HL-60/S4 (cell line): ENCODE results near the gene RHBDD2.
"Not testable (repeated sequence)": the region's sequence is repeated elsewhere in the genome, so short reads cannot be mapped to it uniquely, and the experiment has no call there.

Experiments used
- in situ Hi-C: fragments of 300-500 bp; cut with MboI; formaldehyde crosslinking; loops from 2 replicates; pipeline ENCODE4 v1.14.3; 2022; ENCODE audit warnings: low sequenced_read_pairs

The RHBDD2 gene

DNA sequence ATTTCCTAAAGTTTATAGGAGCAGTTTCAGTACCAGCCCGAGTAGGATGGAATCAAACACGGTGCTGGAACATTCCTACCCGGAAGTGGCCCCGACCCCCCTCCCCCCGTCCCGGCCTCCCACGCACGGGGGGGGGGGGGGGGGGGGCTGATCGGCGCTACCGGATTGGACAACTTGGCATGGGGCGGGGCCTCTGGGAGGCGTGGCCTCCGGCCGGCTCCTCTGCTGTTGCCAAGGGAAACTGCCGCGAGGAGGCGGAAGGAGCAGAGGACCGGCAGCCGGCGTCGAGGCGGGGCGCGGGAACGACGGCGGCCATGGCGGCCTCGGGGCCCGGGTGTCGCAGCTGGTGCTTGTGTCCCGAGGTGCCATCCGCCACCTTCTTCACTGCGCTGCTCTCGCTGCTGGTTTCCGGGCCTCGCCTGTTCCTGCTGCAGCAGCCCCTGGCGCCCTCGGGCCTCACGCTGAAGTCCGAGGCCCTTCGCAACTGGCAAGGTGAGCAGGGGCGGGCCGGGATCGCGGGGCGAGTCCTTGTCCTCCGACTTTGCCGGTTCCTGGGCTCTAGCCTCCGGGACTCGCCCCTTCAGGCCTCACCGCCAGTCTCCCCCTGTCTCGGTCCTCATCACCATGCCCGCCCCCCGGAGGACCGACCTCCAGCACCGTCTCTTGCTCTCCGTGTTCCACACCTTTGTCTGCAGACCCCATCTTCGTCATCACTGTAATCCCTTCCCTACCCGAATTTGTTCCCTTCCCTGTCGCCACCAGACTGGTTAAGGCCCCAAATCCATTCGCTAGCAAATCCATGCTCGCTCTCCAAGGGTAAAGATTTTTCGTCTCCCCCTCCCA is at the start of gene RHBDD2:
Gene RHBDD2 (plus strand): TSS at position 266 of the 843 bp plus-strand sequence. CDS start 49 bp downstream, at position 315.
- in situ Hi-C loops = no loop called here

DNA sequence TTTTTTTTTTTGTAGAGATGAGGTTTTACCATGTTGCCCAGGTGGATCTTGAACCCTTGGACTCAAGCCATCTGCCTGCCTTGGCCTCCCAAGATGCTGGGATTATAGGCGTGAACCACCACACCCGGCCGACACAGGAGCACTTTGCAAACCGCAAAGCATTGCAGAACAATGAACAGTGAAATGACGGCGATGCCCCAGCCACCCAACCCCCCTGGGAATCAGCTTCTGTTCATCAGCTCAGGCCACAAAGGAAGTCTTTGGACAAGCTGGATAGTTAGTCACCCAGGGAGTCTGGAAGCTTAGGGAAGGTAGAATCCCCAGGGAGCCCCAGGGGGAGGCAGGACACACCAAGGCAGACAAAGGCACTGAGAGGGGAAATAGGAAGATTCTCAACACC is 49.2 kb upstream of the RHBDD2 start:
- in situ Hi-C loops = not testable (repeated sequence)

DNA sequence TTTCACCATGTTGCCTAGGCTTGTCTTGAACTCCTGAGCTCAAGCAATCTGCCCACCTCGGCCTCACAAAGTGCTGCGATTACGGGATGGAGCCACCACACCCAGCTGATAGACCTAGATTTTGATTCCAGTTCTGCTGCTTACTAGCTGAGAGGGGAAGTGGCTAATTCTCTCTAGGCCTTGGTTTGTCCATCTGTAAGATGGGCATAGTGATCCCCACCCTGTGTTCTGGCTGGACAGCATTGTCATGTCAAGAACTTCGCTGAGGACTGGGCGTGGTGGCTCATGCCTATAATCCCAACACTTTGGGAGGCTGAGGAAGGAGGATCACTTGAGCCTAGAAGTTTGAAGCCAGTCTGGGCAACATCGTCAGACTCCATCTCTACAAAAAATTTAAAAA is 47.9 kb upstream of the RHBDD2 start:
- in situ Hi-C loops = no loop called here

DNA sequence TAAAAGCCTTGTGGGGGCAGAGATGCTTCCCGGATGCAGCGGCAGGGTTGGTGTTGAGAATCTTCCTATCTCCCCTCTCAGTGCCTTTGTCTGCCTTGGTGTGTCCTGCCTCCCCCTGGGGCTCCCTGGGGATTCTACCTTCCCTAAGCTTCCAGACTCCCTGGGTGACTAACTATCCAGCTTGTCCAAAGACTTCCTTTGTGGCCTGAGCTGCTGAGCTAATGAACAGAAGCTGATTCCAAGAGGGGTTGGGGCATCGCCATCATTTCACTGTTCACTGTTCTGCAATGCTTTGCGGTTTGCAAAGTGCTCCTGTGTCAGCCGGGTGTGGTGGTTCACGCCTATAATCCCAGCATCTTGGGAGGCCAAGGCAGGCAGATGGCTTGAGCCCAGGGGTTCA is 45.2 kb upstream of the RHBDD2 start:
- in situ Hi-C loops = not testable (repeated sequence)

DNA sequence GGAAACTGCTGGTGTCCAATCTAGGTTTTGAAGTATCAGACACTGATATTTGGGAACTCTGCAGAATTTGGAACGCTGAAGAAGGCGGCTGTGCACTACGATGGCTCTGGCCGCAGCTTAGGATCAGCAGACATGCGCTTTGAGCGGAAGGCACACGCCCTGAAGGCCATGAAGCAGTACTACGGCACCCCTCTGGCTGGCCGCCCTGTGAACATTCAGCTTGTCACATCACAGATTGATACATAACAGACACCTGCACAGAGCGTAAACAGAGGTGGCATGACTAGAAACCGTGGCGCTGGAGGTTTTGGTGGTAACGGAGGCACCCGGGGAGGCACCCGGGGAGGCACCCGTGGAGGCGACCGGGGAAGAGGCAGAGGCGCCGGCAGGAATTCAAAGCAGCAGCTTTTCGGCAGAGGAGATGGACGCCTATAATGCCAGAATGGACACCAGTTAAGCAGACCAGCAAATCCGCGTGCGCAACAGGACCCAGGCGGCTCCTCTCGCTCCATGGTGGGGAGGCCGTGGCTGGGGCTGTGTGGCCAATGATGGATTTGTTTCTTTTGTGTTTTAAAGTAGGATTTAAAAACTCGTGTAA is 43.0 kb upstream of the RHBDD2 start:
- in situ Hi-C loops = no loop called here

DNA sequence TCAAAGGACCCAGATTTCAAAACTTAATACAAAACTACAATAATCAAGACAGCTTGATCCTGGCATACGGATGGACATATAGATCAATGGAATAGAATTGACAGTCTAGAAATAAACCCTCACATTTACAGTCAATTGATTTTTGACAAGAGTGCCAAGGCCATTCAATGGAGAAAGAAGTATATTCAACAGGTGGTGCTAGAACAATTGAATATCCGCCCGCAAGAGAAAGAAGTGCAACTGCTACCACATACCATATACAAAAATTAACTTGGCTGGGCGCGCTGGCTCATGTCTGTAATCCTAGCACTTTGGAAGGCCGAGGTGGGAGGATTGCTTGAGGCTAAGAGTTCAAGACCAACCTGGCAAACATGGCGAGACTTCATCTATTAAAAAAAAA is 42.0 kb upstream of the RHBDD2 start:
- in situ Hi-C loops = no loop called here

DNA sequence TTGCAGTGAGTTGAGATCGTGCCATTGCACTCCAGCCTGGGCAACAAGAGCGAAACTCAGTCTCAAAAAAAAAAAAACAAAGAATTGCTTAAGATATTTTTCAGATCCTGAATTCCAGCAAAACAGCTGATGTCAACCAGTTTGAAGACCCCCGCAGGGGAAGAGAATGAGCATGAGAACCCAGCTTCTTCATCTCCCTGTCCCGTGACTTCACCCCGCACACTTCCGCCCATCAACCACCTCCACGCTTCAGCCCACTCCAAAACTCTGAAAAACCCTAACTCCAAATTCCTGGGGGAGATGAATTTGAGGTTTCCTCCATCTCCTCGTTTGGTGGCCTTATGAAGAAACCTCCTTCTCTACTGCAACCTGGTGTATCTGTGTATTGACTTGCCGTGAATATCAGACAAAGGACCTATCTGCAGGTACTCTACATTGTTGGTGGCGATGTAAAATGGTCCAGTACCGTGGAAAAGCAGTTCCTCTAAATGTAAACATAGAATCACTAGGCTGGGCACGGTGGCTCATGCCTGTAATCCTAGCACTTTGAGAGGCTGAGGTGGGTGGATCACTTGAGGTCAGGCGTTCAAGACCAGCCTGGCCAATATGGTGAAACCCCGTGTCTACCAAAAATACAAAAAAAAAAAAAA is 40.4 kb upstream of the RHBDD2 start:
- in situ Hi-C loops = not testable (repeated sequence)

DNA sequence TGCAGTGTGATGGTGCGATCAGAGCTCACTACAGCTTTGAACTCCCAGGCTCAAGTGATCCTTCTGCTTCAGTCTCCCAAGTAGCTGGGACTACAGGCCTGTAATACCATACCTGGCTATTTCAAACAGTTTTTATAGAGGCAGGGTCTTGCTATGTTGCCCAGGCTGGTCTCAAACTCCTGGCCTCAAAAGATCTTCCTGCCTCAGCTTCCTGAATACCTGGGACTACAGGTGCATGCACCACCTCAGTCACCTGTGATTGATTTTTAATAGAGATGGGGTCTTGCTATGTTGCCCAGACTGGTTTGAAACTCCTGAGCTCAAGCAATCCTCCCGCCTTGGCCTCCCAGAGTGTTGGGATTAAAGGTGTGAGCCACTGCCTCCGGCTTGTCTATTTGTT is 38.8 kb upstream of the RHBDD2 start:
- in situ Hi-C loops = no loop called here

DNA sequence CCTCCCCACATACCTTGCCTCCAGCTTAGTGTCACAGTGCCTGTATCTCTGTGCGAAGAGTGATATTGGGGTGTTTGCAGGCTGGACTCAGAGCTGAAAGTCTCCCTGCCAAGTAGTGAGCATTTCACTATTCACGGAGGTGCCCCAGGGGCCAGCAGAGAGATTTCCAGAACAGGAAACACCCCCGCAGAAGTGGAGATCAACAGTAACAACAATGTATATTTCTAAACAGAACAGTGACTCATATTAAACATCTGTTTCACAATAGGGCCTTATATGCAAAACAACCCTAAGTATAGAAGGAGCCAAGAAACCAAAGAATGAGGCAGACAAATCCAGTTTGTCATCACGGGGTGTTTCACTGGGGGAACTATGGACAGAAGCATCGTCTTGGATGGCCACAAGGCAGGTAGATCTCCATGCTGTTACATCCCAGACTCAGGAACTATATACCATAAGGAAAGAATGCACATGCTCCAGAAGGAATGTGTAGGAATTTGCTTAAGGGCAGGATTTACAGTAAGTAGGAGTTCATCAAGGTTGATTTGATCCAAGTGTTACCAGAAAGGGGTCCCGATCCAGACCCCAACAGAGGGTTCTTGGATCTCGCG is 35.9 kb upstream of the RHBDD2 start:
- in situ Hi-C loops = no loop called here

DNA sequence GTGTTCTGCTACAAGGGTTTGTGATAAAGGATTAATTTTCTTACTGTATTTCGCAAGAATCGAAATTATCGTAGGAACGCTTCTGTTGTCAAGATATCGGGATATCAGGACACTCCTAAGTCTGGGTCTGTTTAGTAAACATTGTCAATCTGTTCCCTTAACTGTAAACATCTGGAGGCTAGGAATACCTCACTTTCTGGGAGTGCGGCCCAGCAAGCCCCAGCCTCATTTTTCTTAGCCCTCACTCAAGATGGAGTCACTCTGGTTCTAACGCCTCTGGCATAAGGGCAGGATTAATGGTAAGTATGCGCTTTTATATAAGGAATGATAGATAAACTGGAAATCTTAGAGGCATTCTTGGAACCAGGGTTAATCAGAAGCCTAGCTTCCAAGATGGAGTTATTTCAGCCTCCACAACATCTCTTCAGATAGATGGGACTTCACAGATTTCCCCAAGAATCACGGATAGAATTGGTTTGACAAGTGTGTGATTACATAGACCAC is 35.2 kb upstream of the RHBDD2 start:
- in situ Hi-C loops = no loop called here

DNA sequence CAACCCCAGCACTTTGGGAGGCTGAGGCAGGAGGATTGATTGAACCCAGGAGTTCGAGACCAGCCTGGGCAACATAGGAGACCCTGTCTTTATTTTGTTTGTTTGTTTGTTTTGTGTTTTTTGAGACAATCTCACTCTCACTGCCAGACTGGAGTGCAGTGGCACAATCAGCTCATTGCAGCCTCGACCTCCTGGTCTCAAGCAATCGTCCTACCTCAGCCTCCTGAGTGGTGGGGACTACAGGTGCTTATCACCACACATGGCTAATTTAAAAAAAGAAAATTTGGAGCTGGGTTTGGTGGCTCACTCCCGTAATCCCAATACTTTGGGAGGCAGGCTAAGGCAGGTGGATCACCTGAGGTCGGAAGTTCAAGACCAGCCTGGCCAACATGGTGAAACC is 34.7 kb upstream of the RHBDD2 start:
- in situ Hi-C loops = no loop called here

DNA sequence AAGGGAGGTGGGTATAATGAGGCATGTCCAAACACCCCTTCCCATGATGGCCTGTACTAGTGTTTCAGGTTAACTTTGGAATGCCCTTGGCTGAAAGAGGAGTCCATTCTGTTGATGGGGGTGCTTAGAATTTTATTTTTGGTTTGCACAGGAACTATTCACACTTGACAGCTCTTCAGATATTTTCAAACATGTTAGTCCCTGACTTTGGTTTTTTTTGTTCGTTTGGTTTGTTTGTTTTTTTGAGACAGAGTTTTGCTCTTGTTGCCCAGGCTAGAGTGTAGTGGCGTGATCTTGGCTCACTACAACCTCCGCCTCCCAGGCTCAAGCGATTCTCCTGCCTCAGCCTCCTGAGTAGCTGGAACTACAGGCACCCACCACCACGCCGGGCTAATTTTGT is 33.7 kb upstream of the RHBDD2 start:
- in situ Hi-C loops = not testable (repeated sequence)

DNA sequence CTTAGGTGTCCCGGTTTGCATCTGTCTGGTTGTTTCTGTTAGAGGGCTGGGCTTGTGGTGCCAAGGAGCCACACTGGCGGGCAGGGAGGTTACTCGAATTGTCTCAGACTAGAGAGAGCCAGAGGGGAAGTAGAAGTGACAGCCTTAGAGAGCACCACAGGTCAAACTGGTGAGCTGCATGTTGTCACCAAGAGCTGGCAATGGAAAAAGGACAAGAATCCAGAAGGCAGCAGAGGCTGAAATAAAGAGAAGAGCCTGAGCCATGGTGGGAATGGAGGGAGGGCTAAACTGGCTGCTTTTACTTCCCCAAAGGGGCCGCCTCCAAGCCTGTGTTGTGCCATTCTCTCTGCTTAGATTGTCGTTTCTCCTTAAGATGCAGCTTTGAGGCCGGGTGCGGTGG is 31.1 kb upstream of the RHBDD2 start:
- in situ Hi-C loops = no loop called here

DNA sequence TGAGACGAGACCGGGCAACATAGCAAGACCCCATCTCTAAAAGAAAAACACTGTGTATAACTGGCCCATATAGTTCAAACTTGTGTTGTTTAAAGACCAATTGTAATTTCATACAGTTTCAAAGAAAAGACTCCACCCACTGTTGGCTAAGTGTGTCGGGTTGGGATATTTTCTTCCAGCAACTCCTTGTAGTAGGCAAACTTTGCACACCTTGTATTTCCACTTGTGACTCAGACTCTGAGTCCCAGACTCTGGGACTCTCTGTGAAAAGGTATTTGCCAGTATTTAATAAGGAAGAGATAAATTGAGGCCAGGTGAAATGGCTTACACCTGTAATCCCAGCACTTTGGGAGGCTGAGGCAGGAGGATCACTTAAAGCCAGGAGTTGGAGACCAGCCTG is 29.3 kb upstream of the RHBDD2 start:
- in situ Hi-C loops = no loop called here

DNA sequence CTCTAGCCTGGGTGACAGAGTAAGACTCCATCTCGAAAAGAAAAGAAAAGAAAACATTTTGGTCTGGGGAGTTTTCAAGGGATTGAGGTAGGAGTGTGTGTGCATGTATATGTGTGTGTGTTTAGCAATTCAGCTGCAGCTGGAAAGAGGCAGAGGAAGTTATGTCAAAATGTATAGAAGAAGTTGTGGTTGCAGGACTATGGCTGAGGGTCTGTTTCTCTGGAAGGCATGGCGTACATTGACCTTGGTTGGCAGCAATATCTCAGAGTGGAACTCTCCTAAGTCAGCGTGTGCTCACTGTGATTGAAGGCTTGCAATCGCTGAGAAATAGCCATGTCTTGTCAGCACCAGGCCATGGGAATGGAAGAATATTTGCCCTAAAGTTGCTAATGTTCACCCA is 28.6 kb upstream of the RHBDD2 start:
- in situ Hi-C loops = loop anchor here (25.0 kb wide), 1 partner anchor 462 kb away; the partner anchor contains the start of gene HSPB1

DNA sequence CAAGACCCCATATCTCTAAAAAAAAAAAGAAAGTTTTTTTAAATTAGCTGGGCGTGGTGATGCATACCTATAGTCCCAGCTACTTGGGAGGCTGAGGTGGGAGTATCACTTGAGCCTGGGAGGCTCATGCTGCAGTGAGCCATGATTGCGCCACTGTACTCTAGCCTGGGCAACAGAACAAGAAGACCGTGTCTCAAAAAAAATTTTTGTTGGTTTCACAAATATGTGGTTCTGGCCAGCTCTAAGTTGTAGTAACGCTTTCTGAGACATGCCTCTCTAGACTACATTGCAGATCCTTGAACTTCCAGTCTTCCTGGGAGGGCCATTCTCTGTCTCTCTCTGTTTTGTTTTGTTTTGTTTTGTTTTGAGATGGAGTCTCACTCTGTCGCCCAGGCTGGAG is 24.6 kb upstream of the RHBDD2 start:
- in situ Hi-C loops = loop anchor here (25.0 kb wide), 1 partner anchor 458 kb away; the partner anchor contains the start of gene HSPB1

DNA sequence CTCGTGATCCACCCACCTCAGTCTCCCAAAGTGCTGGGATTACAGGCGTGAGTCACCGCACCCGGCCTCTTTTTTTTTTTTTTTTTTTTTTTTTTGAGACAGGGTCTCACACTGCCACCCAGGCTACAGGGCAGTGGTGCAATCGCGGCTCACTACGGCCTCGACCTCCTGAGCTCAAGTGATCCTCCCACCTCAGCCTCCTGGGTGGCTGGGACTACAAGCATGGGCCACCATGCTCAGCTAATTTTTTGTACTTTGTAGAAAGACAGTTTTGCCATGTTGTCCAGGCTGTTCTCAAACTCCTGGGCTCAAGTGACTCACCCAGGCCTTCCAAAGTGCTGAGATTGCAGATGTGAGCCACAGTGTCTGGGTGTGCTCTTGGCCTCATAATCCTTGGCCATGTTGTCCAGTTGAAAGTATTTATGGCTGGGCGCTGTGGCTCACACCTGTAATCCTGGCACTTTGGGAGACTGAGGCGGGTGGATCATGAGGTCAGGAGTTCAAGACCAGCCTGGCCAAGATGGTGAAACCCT is 24.0 kb upstream of the RHBDD2 start:
- in situ Hi-C loops = loop anchor here (5.0 to 25.0 kb wide), 2 partner anchors 167 to 457 kb away; partner anchors contain the start of gene HSPB1

DNA sequence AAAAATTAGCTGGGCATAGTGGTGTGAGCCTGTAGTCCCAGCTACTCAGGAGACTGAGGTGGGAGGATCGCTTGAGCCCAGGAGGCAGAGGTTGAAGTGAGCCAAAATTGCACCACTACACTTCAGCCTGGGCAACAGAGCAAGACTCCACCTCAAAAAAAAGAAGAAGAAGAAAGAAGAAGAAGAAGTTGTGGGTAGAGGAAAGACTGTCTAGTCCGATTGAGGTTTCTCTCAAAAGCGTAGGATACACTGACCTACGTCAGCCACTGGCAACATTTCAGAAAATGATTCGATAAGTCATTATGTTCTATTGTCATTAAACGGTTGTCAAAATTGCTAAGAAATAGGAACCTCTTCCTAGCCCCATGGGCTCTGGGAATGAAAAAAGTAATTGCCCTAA is 22.3 kb upstream of the RHBDD2 start:
- in situ Hi-C loops = loop anchor here (5.0 to 25.0 kb wide), 2 partner anchors 166 to 456 kb away; partner anchors contain the start of gene HSPB1

DNA sequence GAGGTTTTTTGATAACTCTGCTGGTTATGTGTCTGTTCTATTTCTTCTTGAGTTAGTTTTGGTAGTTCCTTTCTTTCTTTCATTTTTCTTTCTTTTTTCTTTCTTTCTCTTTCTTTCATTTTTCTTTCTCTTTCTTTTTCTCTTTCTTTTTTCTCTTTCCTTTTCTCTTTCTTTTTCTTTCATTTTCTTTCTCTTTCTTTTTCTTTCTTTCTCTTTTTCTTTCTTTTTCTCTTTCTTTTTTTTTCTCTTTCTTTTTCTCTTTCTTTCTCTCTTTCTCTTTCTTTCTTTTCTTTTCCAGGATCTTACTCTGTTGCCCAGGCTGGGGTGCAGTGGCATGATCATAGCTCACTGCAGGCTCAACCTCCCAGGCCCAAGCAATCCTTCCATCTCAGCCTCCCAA is 20.4 kb upstream of the RHBDD2 start:
- in situ Hi-C loops = loop anchor here (5.0 to 25.0 kb wide), 2 partner anchors 164 to 454 kb away; partner anchors contain the start of gene HSPB1

DNA sequence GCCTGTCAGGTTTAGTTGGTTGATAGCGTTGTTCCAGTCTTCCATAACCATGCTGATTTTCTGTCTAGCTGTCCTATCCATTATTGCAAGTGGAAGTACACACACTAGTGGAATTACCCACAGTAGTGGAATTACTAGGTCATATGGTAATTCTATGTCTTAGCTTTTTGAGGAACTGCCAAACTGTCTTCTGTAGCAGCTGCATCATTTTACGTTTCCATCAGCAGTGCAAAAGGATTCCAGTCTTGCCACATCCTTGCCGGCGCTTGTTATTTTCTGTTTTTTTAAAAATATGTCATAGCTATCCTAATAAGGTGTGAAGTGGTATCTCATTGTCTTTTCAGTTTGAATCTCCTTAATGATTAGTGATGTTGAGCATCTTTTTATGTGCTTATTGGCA is 17.2 kb upstream of the RHBDD2 start:
- in situ Hi-C loops = loop anchor here (25.0 kb wide), 1 partner anchor 451 kb away; the partner anchor contains the start of gene HSPB1

DNA sequence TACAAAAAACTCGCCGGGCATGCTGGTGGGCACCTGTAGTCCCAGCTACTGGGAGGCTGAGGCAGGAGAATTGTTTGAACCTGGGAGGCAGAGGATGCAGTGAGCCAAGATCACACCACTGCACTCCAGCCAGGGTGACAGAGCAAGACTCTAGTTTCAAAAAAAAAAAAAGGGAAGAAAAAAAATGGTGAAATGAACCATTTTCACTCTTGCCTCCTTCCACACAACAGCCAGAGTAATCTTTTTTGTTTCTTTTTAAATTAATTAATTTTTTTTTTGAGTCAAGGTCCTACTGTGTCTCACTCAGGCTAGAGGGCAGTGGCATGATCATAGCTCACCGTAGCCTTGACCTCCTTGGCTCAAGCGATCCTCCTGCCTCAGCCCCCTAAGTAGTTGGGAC is 14.6 kb upstream of the RHBDD2 start:
- in situ Hi-C loops = loop anchor here (25.0 kb wide), 1 partner anchor 448 kb away; the partner anchor contains the start of gene HSPB1
